WTC11 (cell line): Measurements from ENCODE around the gene DLX2. TPM values are rescaled to one million over a fixed set of nuclear protein-coding genes. Genes with fewer than 3 reads are reported as not detected.

Source experiments
- ATAC-seq: fragments of 200-7000 bp; cut with Tn5 transposase; 2 replicates; pipeline ENCODE4 v1.10.0; 2021; ENCODE audit warnings: mild to moderate bottlenecking, moderate library complexity
- CTCF ChIA-PET: fragments of 300-600 bp; sonication (Branson Sonifier 250); formaldehyde crosslinking; loops from one replicate; lab custom pipeline; 2021; ENCODE audit warnings: antibody characterized with exemption; lab: Charles Lee
- POLR2A ChIA-PET: fragments of 350-600 bp; sonication (Branson Sonifier 250); formaldehyde crosslinking; loops from one replicate; lab custom pipeline; 2021; ENCODE audit warnings: antibody characterized with exemption; lab: Charles Lee
- DNase-seq: peaks from one replicate; pipeline ENCODE4 v3.0.0; 2021; ENCODE audit warnings: low spot score
- H3K27ac Mint-ChIP-seq: 2 replicates; pipeline ENCODE4 v1.8.0; 2021; ENCODE audit warnings: mixed read lengths
- H3K27me3 Mint-ChIP-seq: 2 replicates; pipeline ENCODE4 v1.8.0; 2021; ENCODE audit warnings: low read depth, mild to moderate bottlenecking, moderate library complexity, mixed read lengths
- H3K36me3 Mint-ChIP-seq: 2 replicates; pipeline ENCODE4 v1.8.0; 2021; ENCODE audit warnings: mixed read lengths
- H3K4me1 Mint-ChIP-seq: 2 replicates; pipeline ENCODE4 v1.8.0; 2022; ENCODE audit warnings: mixed read lengths
- H3K4me3 Mint-ChIP-seq: 2 replicates; pipeline ENCODE4 v1.8.0; 2021; ENCODE audit warnings: mild to moderate bottlenecking, moderate library complexity, mixed read lengths
- H3K9me3 Mint-ChIP-seq: 2 replicates; pipeline ENCODE4 v1.8.0; 2021; ENCODE audit warnings: mixed read lengths
- ATF2 ChIP-seq: sonication (generic); formaldehyde crosslinking; IDR thresholded peaks from 2 replicates; pipeline ENCODE4 v1.8.1; 2022; ENCODE audit warnings: low read depth, missing genetic modification reagents, borderline replicate concordance
- ATF3 ChIP-seq: sonication (generic); formaldehyde crosslinking; conservative IDR thresholded peaks from 2 replicates; pipeline ENCODE4 v1.8.1; 2022; ENCODE audit warnings: mild to moderate bottlenecking, missing genetic modification reagents
- CBFB ChIP-seq: sonication (generic); formaldehyde crosslinking; IDR thresholded peaks from 2 replicates; pipeline ENCODE4 v1.8.1; 2022; ENCODE audit warnings: mild to moderate bottlenecking, low read depth, missing genetic modification reagents
- CDX4 ChIP-seq: fragments of 250-450 bp; sonication (Bioruptor Pico); IDR thresholded peaks from 2 replicates; pipeline ENCODE4 v1.9.0; 2021; ENCODE audit warnings: moderate library complexity, mild to moderate bottlenecking, inconsistent platforms, borderline replicate concordance
- CREM ChIP-seq: sonication (generic); formaldehyde crosslinking; IDR thresholded peaks from 2 replicates; pipeline ENCODE4 v1.8.1; 2022; ENCODE audit warnings: mild to moderate bottlenecking, missing genetic modification reagents, moderate library complexity
- ELF4 ChIP-seq: sonication (generic); formaldehyde crosslinking; IDR thresholded peaks from 2 replicates; pipeline ENCODE4 v1.8.1; 2022; ENCODE audit warnings: low read depth, mild to moderate bottlenecking, moderate library complexity, missing genetic modification reagents
- EMX1 ChIP-seq: fragments of 250-450 bp; sonication (Bioruptor Pico); IDR thresholded peaks from 2 replicates; pipeline ENCODE4 v1.8.0; 2021; ENCODE audit warnings: mild to moderate bottlenecking
- FOXP4 ChIP-seq: sonication (generic); formaldehyde crosslinking; IDR thresholded peaks from 2 replicates; pipeline ENCODE4 v1.8.0; 2022; ENCODE audit warnings: mild to moderate bottlenecking, missing genetic modification reagents
- GABPB1 ChIP-seq: sonication (generic); formaldehyde crosslinking; IDR thresholded peaks from 2 replicates; pipeline ENCODE4 v1.8.1; 2023; ENCODE audit warnings: mild to moderate bottlenecking, missing genetic modification reagents
- GRHL2 ChIP-seq: fragments of 250-450 bp; sonication (Bioruptor Pico); IDR thresholded peaks from 2 replicates; pipeline ENCODE4 v1.8.0; 2022; ENCODE audit warnings: mild to moderate bottlenecking, moderate library complexity; ENCODE audit not compliant: insufficient replicate concordance, severe bottlenecking
- IRF1 ChIP-seq: sonication (generic); formaldehyde crosslinking; IDR thresholded peaks from 2 replicates; pipeline ENCODE4 v1.8.0; 2023; ENCODE audit warnings: missing genetic modification reagents
- JUN ChIP-seq: sonication (generic); formaldehyde crosslinking; IDR thresholded peaks from 2 replicates; pipeline ENCODE4 v1.8.0; 2023; ENCODE audit warnings: mild to moderate bottlenecking, missing genetic modification reagents
- KAT7 ChIP-seq: sonication (generic); formaldehyde crosslinking; IDR thresholded peaks from 2 replicates; pipeline ENCODE4 v1.8.1; 2023; ENCODE audit warnings: missing genetic modification reagents, mild to moderate bottlenecking, borderline replicate concordance
- MLX ChIP-seq: sonication (generic); formaldehyde crosslinking; IDR thresholded peaks from 2 replicates; pipeline ENCODE4 v1.8.1; 2023; ENCODE audit warnings: mild to moderate bottlenecking, missing genetic modification reagents, moderate library complexity
- PRRX2 ChIP-seq: fragments of 250-450 bp; sonication (Bioruptor Pico); IDR thresholded peaks from 2 replicates; pipeline ENCODE4 v1.8.0; 2021; ENCODE audit warnings: mild to moderate bottlenecking
- SMAD3 ChIP-seq: sonication (generic); formaldehyde crosslinking; IDR thresholded peaks from 2 replicates; pipeline ENCODE4 v1.8.0; 2022; ENCODE audit warnings: missing genetic modification reagents, mild to moderate bottlenecking, borderline replicate concordance
- STAT6 ChIP-seq: sonication (generic); formaldehyde crosslinking; conservative IDR thresholded peaks from 2 replicates; pipeline ENCODE4 v1.8.1; 2023; ENCODE audit warnings: mild to moderate bottlenecking, low read depth, missing genetic modification reagents, moderate library complexity
- TCF7 ChIP-seq: sonication (generic); formaldehyde crosslinking; IDR thresholded peaks from 2 replicates; pipeline ENCODE4 v1.8.0; 2022; ENCODE audit warnings: mild to moderate bottlenecking, low read depth, missing genetic modification reagents, moderate library complexity
- TEAD1 ChIP-seq: sonication (generic); formaldehyde crosslinking; IDR thresholded peaks from 2 replicates; pipeline ENCODE4 v1.8.0; 2022; ENCODE audit warnings: mild to moderate bottlenecking, missing genetic modification reagents
- ZNF219 ChIP-seq: sonication (generic); formaldehyde crosslinking; IDR thresholded peaks from 2 replicates; pipeline ENCODE4 v1.8.0; 2023; ENCODE audit warnings: missing genetic modification reagents, mild to moderate bottlenecking, borderline replicate concordance
- ZNF416 ChIP-seq: fragments of 250-450 bp; sonication (Bioruptor Pico); IDR thresholded peaks from 2 replicates; pipeline ENCODE4 v1.9.0; 2021; ENCODE audit warnings: mild to moderate bottlenecking, inconsistent platforms
- total RNA-seq: library from RNA; stranded (reverse); gene quantifications from 3 replicates; pipeline ENCODE4 v1.2.3, GENCODE V29; 2021

DLX2 gene
- total RNA-seq, 1 experiment from 2014 or later = 0.28 TPM

GRCh38 chr2:172052000-172052983 is 50.4 kb downstream of the DLX2 start:
- H3K4me1 Mint-ChIP-seq = peaks cover 12% of the 10 kb centered on the region; the same call in 1 of the 2 replicates
- DNase-seq (no peak), ATAC-seq (no peak)
- H3K9me3 Mint-ChIP-seq = no peaks in the 10 kb centered on the region
- peak overlapping the region; percentile 24; the same call in 1 of the 2 replicates for H3K27ac Mint-ChIP-seq
- H3K36me3 Mint-ChIP-seq = no peaks in the 10 kb centered on the region
- ChIA-PET CTCF (interaction anchor here (1.1 to 1.3 kb wide), 4 partner anchors 15 to 54 kb away, joined by 3 read pairs; no protein-coding TSS in a partner anchor), POLR2A (interaction anchor here (0.5 to 0.6 kb wide), 2 partner anchors 232 to 531 kb away, joined by 3 to 7 read pairs; no protein-coding TSS in a partner anchor)
- H3K4me3 Mint-ChIP-seq = no peak overlapping the region
- no peak for TF ChIP-seq JUN (CRISPR knock-in tag)
- peak; percentile 45; the same call in 1 of the 2 replicates for TF ChIP-seq GABPB1 (CRISPR knock-in tag)
- H3K27me3 Mint-ChIP-seq = no peaks in the 10 kb centered on the region

GRCh38 chr2:172050479-172051125 is 52.1 kb downstream of the DLX2 start:
- Mint-ChIP-seq H3K4me3 (no peak overlapping the region), H3K9me3 (no peaks in the 10 kb centered on the region), H3K36me3 (no peaks in the 10 kb centered on the region), H3K4me1 (peaks cover 14% of the 10 kb centered on the region; the same call in 1 of the 2 replicates), H3K27me3 (no peaks in the 10 kb centered on the region), H3K27ac (no peak overlapping the region)
- CTCF ChIA-PET = no interaction called here
- ATAC-seq (no peak), DNase-seq (no peak)
- TF ChIP-seq GABPB1 (CRISPR knock-in tag) = no peak
- no peak for TF ChIP-seq SMAD3
- no peak for TF ChIP-seq CBFB (CRISPR knock-in tag)
- no peak for TF ChIP-seq EMX1 (CRISPR knock-in tag)
- no peak for TF ChIP-seq ATF2
- TF ChIP-seq ATF3 = no peak
- no peak for TF ChIP-seq ZNF416
- no peak for TF ChIP-seq FOXP4 (CRISPR knock-in tag)
- no peak for TF ChIP-seq GRHL2
- TF ChIP-seq CDX4 (CRISPR knock-in tag) = no peak
- no peak for TF ChIP-seq IRF1 (CRISPR knock-in tag)
- no peak for TF ChIP-seq CREM (CRISPR knock-in tag)
- TF ChIP-seq MLX (CRISPR knock-in tag) = no peak
- TF ChIP-seq ELF4 (CRISPR knock-in tag) = no peak
- TF ChIP-seq TCF7 (CRISPR knock-in tag) = no peak
- no peak for TF ChIP-seq KAT7 (CRISPR knock-in tag)
- TF ChIP-seq STAT6 (CRISPR knock-in tag) = no peak
- TF ChIP-seq PRRX2 (CRISPR knock-in tag) = no peak
- TF ChIP-seq TEAD1 (CRISPR knock-in tag) = no peak
- no peak for TF ChIP-seq ZNF219 (CRISPR knock-in tag)
- POLR2A ChIA-PET = no interaction called here
